Lung (tissue), 12 donors: ENCODE measurements around the gene LIN54. TPM values are rescaled to one million over a fixed set of nuclear protein-coding genes. Genes with fewer than 3 reads are reported as not detected.

ENCODE experiments used
- ATAC-seq: fragments of 200-7000 bp; cut with Tn5 transposase; one replicate; pipeline ENCODE4 v1.9.1; 2020; ENCODE audit warnings: moderate number of reproducible peaks; ENCODE audit not compliant: insufficient read depth, low FRiP score
- DNase-seq, 3 donors: peaks; one replicate each; pipeline ENCODE4 v3.0.0-alpha.2; 2013 to 2017
- H3K27ac ChIP-seq, 2 donors: one replicate each; pipeline ENCODE4 v1.5.1; 2013; ENCODE audit warnings: mild to moderate bottlenecking in 2 of 2, moderate library complexity in 2 of 2, control low read depth in 1 of 2, inconsistent platforms in 1 of 2, low read depth in 1 of 2, low read length in 1 of 2
- H3K27me3 ChIP-seq, 3 donors: one replicate each; pipeline ENCODE4 v1.5.1; 2013; ENCODE audit warnings: low read length in 2 of 3; ENCODE audit not compliant: control insufficient read depth in 3 of 3, insufficient read depth in 3 of 3
- H3K36me3 ChIP-seq, 4 donors: one replicate each; pipeline ENCODE4 v1.5.1; 2013; ENCODE audit warnings: low read length in 4 of 4, mild to moderate bottlenecking in 1 of 4, moderate library complexity in 1 of 4; ENCODE audit not compliant: control insufficient read depth in 4 of 4, insufficient read depth in 4 of 4
- H3K4me1 ChIP-seq, 5 donors: one replicate each; pipeline ENCODE4 v1.5.1; 2013; ENCODE audit warnings: low read length in 5 of 5, mild to moderate bottlenecking in 2 of 5, moderate library complexity in 1 of 5; ENCODE audit not compliant: control insufficient read depth in 5 of 5, insufficient read depth in 5 of 5
- H3K4me3 ChIP-seq: one replicate; pipeline ENCODE4 v1.5.1; 2013; ENCODE audit warnings: mild to moderate bottlenecking, control low read depth, moderate library complexity
- H3K9ac ChIP-seq, 2 donors: one replicate each; pipeline ENCODE4 v1.5.1; 2013; ENCODE audit warnings: low read length in 2 of 2, control low read depth in 1 of 2; ENCODE audit not compliant: insufficient read depth in 1 of 2
- H3K9me3 ChIP-seq, 4 donors: one replicate each; pipeline ENCODE4 v1.5.1; 2013; ENCODE audit warnings: low read length in 3 of 4, mild to moderate bottlenecking in 1 of 4, moderate library complexity in 1 of 4; ENCODE audit not compliant: control insufficient read depth in 4 of 4, insufficient read depth in 3 of 4
- CTCF ChIP-seq: IDR thresholded peaks from 2 replicates; pipeline ENCODE4 v1.5.1; 2012; ENCODE audit warnings: mild to moderate bottlenecking; ENCODE audit errors: control extremely low read depth, extremely low read depth
- WGBS, 2 donors: extraction: QIAGEN DNeasy Blood & Tissue Kit; methylation state at CpG; one replicate each; pipeline ENCODE4 v1.1.7; 2013; 5-methylcytosine and 5-hydroxymethylcytosine counted together
- polyA plus RNA-seq, 2 donors: library from polyadenylated mRNA; stranded (reverse); fragments of 200-250 nt; gene quantifications; one replicate each; pipeline ENCODE4 v1.2.1, GENCODE V29; 2013
- total RNA-seq, 2 donors: library from RNA; depleted of rRNA in 1 of 2; stranded (reverse); fragments of >200 nt in 1 of 2; gene quantifications; one replicate each; pipeline ENCODE4 v1.2.1, GENCODE V29; 2014 to 2021
- donor health status: control.
- donor health status: control.
- donor health status: Bipolar disorder and iron deficiency.
- donor health status: healthy.
- donor health status: DM: yes; HTN: yes; CAD: no.

The LIN54 gene
- total and polyA plus RNA-seq, 4 donors = 2.7 to 14.1 (median 7.3) TPM

- Histone ChIP-seq H3K36me3 (peaks cover 0 to 12% (median 5%) of the 10 kb centered on the region in 4 donors), H3K9me3 (no peaks in the 10 kb centered on the region), H3K4me3 (no peak overlapping the region), H3K27ac (no peak overlapping the region), H3K9ac (no peak overlapping the region), H3K27me3 (no peaks in the 10 kb centered on the region), H3K4me1 (no peaks in the 10 kb centered on the region)
- 91 to 96% methylated on average over 1 of the region's 1 CpG for WGBS, 2 donors
- TF ChIP-seq CTCF = no peak
- ATAC-seq (no peak), DNase-seq (no peak)
These were observed 29.5 kb downstream of the LIN54 start for GRCh38 chr4:82981138-82981537.

GRCh38 chr4:82975792-82976191, 34.8 kb downstream of the LIN54 start:
- H3K9me3 ChIP-seq = no peaks in the 10 kb centered on the region
- no peak overlapping the region for H3K4me3 ChIP-seq
- no peak overlapping the region for H3K9ac ChIP-seq
- whole genome bisulfite sequencing, 2 donors = 94 to 97% methylated on average over 2 of the region's 2 CpGs
- no peak for TF ChIP-seq CTCF
- H3K27me3 ChIP-seq = no peaks in the 10 kb centered on the region
- H3K27ac ChIP-seq = no peak overlapping the region
- no peaks in the 10 kb centered on the region for H3K4me1 ChIP-seq
- peaks cover 0 to 5% (median 3%) of the 10 kb centered on the region in 4 donors for H3K36me3 ChIP-seq
- DNase-seq = no peak
- no peak for ATAC-seq

GRCh38 chr4:82969414-82969813, 41.2 kb downstream of the LIN54 start:
- DNase-seq (no peak), ATAC-seq (no peak)
- no peak overlapping the region for H3K27ac ChIP-seq
- H3K9me3 ChIP-seq = no peaks in the 10 kb centered on the region
- H3K4me3 ChIP-seq = no peak overlapping the region
- WGBS, 2 donors = 95 to 97% methylated on average over 2 of the region's 2 CpGs
- H3K4me1 ChIP-seq = no peaks in the 10 kb centered on the region
- H3K9ac ChIP-seq = no peak overlapping the region
- no peaks in the 10 kb centered on the region for H3K27me3 ChIP-seq
- H3K36me3 ChIP-seq = peaks cover 4 to 23% (median 11%) of the 10 kb centered on the region in 4 donors
- no peak for TF ChIP-seq CTCF

- TF ChIP-seq CTCF = no peak
- 90 to 92% methylated on average over 4 of the region's 4 CpGs for WGBS, 2 donors
- Histone ChIP-seq H3K4me3 (no peak overlapping the region), H3K9ac (no peak overlapping the region), H3K9me3 (no peaks in the 10 kb centered on the region), H3K27me3 (no peaks in the 10 kb centered on the region), H3K36me3 (peaks cover 4 to 23% (median 11%) of the 10 kb centered on the region in 4 donors), H3K4me1 (no peaks in the 10 kb centered on the region), H3K27ac (no peak overlapping the region)
- DNase-seq (no peak), ATAC-seq (no peak)
These were observed 41.7 kb downstream of the LIN54 start for GRCh38 chr4:82968972-82969371.
